ENCODE data around the gene UBE2S.
A peak's percentile ranks its signal among the peaks of the same experiment; 100 is the strongest.

- TF ChIP-seq CTCF (conservative IDR thresholded peaks at IDR 0.05; ENCODE audit: low read depth, low read length): no peak
- TF ChIP-seq EZH2 (IDR thresholded peaks at IDR 0.05; ENCODE audit: borderline replicate concordance, low read depth, low read length, poor library complexity, severe bottlenecking): peak; percentile 73
Measured at GRCh38 chr19:55451163-55451964, 43.8 kb upstream of the UBE2S start.

Data from A673 (cell line).